ENCODE data around the gene SATB1. TPM values are rescaled to one million over a fixed set of nuclear protein-coding genes. Genes with fewer than 3 reads are reported as not detected.

Gene SATB1
- total and polyA plus RNA-seq, 2 of the 8 experiments (the other 6 are each of a cell fraction or from before 2014, with no cell fraction given) = 18.8 to 28.0 TPM

GRCh38 chr3:18409266-18409665, 15.9 kb downstream of the SATB1 start:
- Histone ChIP-seq H3K4me1 (replicated peaks in 1 of 4; ENCODE audit: control insufficient read depth in 3 of 4, insufficient read depth in 4 of 4, low read length in 3 of 4) (no peaks in the 10 kb centered on the region; a peak in 1 of 7 replicates), H2BK15ac (ENCODE audit: low read length) (no peak overlapping the region), H2BK20ac (ENCODE audit: low read length) (no peak overlapping the region), H3K36me3 (ENCODE audit: control insufficient read depth in 2 of 4, insufficient read depth in 4 of 4, low read length in 3 of 4) (peaks cover 0 to 3% (median 0%) of the 10 kb centered on the region in 4 experiments; a peak in 1 of 8 replicates), H2AFZ (ENCODE audit: low read length) (no peak overlapping the region), H4K8ac (ENCODE audit: extremely low read depth, insufficient read depth, low read length) (no peak overlapping the region), H4K20me1 (replicated peaks in 1 of 2; ENCODE audit: control insufficient read depth in 1 of 2, insufficient read depth in 2 of 2, low read length in 2 of 2) (no peaks in the 10 kb centered on the region), H2AK5ac (ENCODE audit: low read depth, low read length) (no peak overlapping the region), H4K91ac (replicated peaks; ENCODE audit: insufficient read length, low read length) (no peak overlapping the region), H3K56ac (replicated peaks; ENCODE audit: insufficient read length, low read depth, low read length) (no peak overlapping the region), H3K4ac (replicated peaks; ENCODE audit: insufficient read length, low read depth, low read length) (no peak overlapping the region), H3K23me2 (ENCODE audit: low read depth, low read length) (no peaks in the 10 kb centered on the region), H2BK5ac (ENCODE audit: low read depth, low read length) (no peak overlapping the region), H3K9ac (replicated peaks in 1 of 4; ENCODE audit: extremely low read depth in 1 of 4, low read depth in 3 of 4, low read length in 3 of 4) (no peak overlapping the region), H3K4me2 (ENCODE audit: insufficient read depth in 1 of 2, low read depth in 2 of 2, low read length in 2 of 2) (no peak overlapping the region), H2BK120ac (replicated peaks; ENCODE audit: low read depth, low read length) (no peak overlapping the region), H3K18ac (ENCODE audit: extremely low read depth, low read length) (no peak overlapping the region), H3K79me2 (ENCODE audit: control insufficient read depth in 1 of 2, insufficient read depth in 2 of 2, low read length in 2 of 2) (no peaks in the 10 kb centered on the region), H3K27ac (ENCODE audit: low read depth, low read length) (no peak overlapping the region), H3K14ac (ENCODE audit: insufficient read length) (no peak overlapping the region), H2BK12ac (ENCODE audit: low read depth, low read length) (no peak overlapping the region), H3K23ac (ENCODE audit: insufficient read length) (no peak overlapping the region), H3K4me3 (ENCODE audit: extremely low read depth in 1 of 4, insufficient read depth in 2 of 4, low read depth in 3 of 4, low read length in 4 of 4) (no peak overlapping the region), H3K27me3 (replicated peaks in 1 of 4; ENCODE audit: control insufficient read depth in 3 of 4, extremely low read depth in 1 of 4, insufficient read depth in 3 of 4, low read length in 3 of 4) (no peaks in the 10 kb centered on the region), H4K5ac (ENCODE audit: insufficient read length, low read depth, low read length) (no peak overlapping the region), H3K9me3 (ENCODE audit: insufficient read depth in 2 of 2, low read depth in 1 of 2, low read length in 1 of 2) (no peaks in the 10 kb centered on the region), H3K79me1 (ENCODE audit: low read depth, low read length) (no peaks in the 10 kb centered on the region)
- FAIRE-seq (no peak), DNase-seq (ENCODE audit: low read depth in 1 of 2, low spot score in 2 of 2) (no peak)
- CTCF ChIA-PET (ENCODE audit: partially characterized antibody) = no interaction called here
- POLR2A ChIA-PET (ENCODE audit: partially characterized antibody) = no interaction called here
- WGBS, 2 experiments (ENCODE audit: extremely low coverage in 1 of 2, insufficient coverage in 1 of 2, insufficient read length in 1 of 2, insufficient replicate concordance in 2 of 2, low coverage in 1 of 2, low lambda C conversion rate in 2 of 2, missing lambda C conversion rate in 1 of 2) = 92% methylated on average over 2 of the region's 2 CpGs; no CpG with 5 or more reads in 1 of the 2 experiments
- TF ChIP-seq SIX5 (IDR thresholded peaks at IDR 0.05; ENCODE audit: low read depth, low read length) = no peak
- TF ChIP-seq YY1 (IDR thresholded peaks at IDR 0.05; ENCODE audit: low read depth, low read length) = no peak
- TF ChIP-seq CHD1 (IDR thresholded peaks at IDR 0.05; ENCODE audit: low read depth, low read length) = no peak
- no peak for TF ChIP-seq GTF2F1 (IDR thresholded peaks at IDR 0.05; ENCODE audit: borderline replicate concordance, low read depth, low read length)

All from H1 (cell line).